GM21381 (cell line): ENCODE measurements around the gene SOCS7.

Source experiments
- ATAC-seq: cut with Tn5 transposase; IDR thresholded peaks from one replicate; pipeline ENCODE4 v1.9.1; 2021; ENCODE audit warnings: mild to moderate bottlenecking, moderate library complexity; ENCODE audit not compliant: unreplicated experiment

SOCS7 gene

DNA sequence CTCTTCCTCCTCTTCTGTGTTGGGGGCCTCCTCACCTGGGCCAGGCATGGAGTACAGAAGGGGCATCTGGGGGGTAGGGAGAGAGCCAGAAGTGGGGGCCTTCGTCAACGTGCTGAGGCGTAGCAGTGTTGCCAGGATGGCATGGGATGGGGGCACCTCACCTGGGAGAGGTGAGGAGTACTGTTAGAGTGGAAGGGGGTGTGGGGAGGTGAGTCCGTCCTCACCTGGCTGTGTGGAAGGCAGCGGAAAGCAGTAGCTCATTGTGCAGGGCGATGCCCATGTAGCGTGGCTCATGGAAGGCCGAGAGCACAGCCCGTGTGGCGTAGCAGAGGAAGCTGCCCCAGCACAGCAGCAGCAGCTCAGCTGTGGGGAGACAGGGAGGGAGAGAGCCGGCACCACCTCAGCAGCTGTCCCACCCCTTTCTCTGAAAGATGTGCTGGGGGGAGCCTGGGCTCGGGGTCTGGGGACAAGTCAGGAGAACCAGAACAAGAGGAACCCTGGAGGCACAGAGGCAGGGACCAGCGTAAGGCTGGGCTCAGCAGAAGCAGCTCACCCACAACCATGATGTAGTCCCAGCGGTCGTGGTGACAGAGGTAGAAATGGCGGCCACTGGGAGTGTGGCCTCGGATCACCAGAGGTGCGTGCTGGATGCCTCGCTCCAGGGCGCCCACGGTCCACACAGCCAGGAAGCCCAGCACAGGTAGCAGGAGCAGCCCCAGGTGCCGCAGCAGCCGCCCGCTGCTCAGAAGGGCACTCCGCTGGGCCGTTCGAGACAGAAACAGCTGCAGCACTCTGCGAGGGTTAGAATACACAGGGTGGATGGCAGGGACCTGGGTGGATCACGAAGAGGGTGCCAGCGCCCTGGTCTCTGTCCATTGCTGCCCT lies 16.9 kb upstream of the SOCS7 start:
- ATAC-seq: no peak

DNA sequence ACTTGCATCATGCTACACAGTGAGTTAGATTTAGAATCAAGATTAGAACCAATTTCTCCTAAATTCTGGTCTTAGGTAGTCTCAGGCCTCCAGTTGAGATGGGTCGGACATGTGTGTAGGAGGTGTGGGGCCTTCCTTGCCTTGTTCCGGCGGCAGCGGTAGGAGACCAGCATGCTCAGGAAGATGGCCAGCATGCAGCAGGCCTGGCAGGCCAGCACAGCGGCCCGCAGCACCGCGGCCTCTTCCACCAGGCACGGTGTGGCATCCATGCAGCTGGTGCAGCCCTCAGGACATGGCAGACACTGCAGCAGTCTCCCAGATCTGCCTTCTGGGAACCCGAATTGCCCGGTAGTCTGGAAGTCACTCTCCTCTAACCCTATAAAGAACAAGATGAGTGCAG lies 14.8 kb upstream of the SOCS7 start:
- ATAC-seq: no peak

GRCh38 chr17:38338053-38338452 lies 13.6 kb upstream of the SOCS7 start:
- no peak for ATAC-seq

GRCh38 chr17:38338535-38338934 lies 13.1 kb upstream of the SOCS7 start:
- ATAC-seq: no peak

- ATAC-seq: no peak
Measured at GRCh38 chr17:38339891-38340290, 11.8 kb upstream of the SOCS7 start.

- ATAC-seq: no peak
Measured at GRCh38 chr17:38341035-38341721, 10.5 kb upstream of the SOCS7 start.

- no peak for ATAC-seq
Measured at GRCh38 chr17:38342886-38343607, 8.6 kb upstream of the SOCS7 start.

GRCh38 chr17:38343608-38344419 lies 7.8 kb upstream of the SOCS7 start, which contains the start of gene GPR179:
Gene GPR179 (minus strand): TSS chr17:38343956. CDS start chr17:38343789, 167 bp downstream.
- no peak for ATAC-seq

DNA sequence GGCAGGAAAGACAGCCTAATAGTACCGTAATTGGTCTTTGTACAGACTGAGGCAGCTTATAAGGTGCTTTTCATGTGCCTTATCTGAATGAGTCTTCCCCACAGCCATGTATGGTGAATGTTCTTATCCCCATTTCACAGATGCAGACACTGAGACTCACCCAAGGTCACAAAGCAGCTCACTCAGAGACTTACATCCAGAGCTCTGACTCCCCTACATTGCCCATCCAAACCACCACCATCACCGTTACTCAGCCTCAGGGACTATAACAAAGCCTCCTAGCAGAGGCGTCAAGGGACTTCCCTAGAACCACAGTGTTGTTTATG lies 7.3 kb upstream of the SOCS7 start:
- ATAC-seq: no peak

DNA sequence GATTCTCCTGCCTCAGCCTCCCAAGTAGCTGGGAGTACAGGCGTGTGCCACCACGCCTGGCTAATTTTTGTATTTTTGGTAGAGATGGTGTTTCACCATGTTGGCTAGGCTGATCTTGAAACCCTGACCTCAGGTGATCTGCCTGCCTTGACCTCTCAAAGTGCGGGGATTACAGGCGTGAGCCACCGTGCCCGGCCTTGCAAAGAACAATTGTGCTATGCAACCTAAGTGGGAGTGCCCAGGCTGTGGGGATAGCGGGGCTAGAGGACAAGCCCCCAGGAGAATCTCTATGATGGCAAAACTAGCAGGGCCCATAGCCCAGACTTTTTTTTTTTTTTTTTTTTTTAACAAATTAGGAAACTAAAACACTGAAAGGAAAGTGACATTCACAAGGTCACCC lies 5.9 kb upstream of the SOCS7 start:
- no peak for ATAC-seq

DNA sequence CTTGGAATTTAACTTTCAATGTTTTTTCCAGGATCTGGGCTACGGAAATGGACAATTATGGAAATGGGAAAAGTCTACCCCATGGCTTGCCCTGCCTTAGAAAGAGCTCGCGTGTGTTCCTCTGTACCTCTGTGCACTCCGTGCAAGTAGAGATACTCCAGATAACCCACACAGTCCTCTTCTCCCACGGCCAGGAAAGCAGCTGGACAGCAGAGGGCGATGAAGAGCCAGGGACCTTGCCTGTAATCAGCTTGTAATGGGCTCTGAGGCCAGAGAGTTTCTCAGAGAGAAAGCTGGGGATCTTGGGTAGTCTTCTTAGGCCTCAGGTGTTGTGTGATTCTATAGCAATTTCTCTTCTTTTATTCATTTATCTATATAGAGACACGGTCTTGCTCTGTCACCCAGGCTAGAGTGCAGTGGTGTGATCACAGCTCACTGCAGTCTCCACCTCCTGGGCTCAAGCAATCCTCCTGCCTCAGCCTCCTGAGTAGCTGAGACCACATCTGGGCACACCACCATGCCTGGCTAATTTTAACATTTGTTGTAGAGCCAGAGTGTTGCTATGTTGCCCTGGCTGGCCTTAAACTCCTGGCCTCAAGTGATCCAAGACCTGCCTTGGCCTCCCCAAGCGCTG lies 2.4 kb upstream of the SOCS7 start:
- ATAC-seq: no peak

DNA sequence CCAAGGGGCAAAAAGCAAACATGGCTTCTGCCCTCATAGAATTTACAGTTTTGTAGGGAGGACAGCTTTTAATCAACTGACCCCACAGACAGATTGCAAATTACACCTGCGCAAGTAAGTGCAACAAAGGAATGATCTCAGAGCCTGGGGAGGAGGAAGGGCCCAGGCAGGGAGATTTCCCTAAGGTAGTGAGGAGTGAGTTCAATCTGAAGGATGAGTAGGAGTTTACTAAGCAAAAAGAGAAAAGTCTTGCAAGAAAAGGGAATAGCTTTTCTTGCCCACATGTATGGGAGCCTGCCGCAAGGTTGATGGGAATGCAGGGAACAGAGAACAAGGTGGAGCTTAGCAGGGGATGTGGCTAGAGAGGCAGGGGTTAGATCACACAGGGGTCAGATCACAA lies 1.6 kb upstream of the SOCS7 start:
- no peak for ATAC-seq

GRCh38 chr17:38352245-38353085 lies 821 bp downstream of the SOCS7 start:
- peak; percentile 18 for ATAC-seq

GRCh38 chr17:38353086-38353604 lies 1.5 kb downstream of the SOCS7 start:
- ATAC-seq: no peak

- ATAC-seq: no peak
Measured at GRCh38 chr17:38353668-38354067, 2.0 kb downstream of the SOCS7 start.

DNA sequence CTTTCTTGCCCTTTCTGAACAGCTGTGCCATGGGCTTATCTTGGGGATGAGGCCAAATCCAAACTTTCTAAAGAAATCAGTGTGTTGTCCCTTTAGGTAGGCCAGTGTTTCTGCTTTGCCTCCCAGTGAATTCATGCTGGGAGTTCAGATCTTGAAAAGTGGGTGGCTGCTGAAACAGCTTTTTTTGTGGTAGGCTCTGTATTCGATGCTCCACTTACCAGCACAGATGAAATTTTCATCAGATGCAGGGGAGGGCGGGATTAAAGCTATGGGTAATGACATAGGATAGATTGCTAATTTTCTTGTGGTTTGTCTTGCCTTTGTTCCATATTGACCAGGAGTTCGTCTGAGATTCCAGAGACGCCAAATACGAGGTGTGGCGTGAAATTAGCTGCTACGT lies 2.8 kb downstream of the SOCS7 start:
- ATAC-seq: no peak

- ATAC-seq: no peak
Measured at GRCh38 chr17:38355251-38355650, 3.6 kb downstream of the SOCS7 start.

DNA sequence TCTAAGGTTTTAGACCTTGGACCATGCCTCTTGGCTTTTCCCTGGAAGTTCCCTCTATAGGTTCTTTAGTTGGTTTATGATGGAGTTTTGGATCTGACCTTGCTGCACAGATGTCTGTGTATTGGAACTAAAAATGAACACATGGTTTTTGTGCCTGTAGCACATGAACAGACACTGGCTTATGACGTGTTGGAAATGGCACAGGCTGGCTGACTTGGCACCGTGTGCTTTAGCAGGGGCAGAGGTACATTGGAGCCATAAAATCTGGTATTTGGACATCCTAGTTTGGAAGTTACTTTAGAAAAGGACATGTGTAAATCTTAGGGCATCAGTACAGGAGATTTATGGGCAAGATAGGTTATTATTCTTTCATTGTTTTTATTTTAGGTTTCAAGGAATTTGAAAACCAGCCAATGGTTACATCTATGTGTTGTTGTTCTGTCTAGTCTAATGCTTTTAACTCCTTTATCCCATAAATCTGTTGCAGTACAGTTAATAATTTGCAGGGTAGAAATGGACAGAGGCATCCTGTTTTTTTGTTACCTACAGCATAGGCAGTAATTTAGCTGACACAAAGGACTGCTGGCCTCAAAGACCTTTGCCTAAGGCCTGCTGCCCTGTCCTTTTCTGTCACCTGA lies 6.0 kb downstream of the SOCS7 start:
- no peak for ATAC-seq
